ENCODE measurements around the gene IFI27. TPM values are rescaled to one million over a fixed set of nuclear protein-coding genes. Genes with fewer than 3 reads are reported as not detected.

Gene IFI27
- total and polyA plus RNA-seq, 2 of the 8 experiments (the other 6 are each of a cell fraction or from before 2014, with no cell fraction given) = 0.76 to 2.2 TPM

DNA sequence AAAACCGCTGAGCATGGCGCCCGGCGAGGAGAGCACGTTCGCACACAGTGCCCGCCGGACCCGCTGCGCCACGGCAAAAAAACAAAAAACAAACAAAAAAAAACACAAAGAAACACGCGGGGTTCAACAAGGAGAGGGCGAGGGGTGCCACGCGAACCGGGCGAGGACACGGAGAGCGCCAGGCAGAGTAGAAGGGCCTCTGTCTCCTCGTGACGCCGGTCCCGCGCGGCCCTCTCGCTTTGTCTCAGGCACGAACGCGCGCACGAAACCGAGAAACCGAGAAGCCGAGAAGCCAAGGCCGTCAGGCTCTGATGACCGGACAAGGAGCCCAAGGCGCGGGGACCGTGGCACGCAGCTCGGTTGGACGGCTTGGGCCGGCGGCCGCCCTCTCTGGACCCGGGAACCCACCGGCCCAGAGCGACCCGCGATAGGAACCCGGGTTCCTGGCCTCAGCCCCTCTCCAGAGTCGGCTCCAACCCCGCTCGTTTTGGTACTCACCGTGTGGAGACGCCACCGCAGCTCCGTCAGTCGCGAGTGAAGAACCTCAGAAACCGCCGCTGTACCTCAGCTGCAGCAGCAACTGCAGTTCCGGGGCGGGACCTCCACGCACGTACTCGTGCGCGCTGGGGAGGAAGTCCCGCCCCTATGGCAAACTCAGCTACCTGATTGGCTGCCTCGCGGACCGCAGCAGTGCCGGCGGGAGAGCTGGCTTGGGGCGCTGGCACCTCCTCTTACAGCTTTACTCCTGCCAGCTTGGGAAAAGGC, 29.7 kb upstream of the IFI27 start, which contains the start of the genes DDX24 and IFI27L1 (continued):
- TF ChIP-seq KDM4A (IDR thresholded peaks at IDR 0.05; ENCODE audit: low read depth, low read length, severe bottlenecking) (peak; percentile 79), SIX5 (IDR thresholded peaks at IDR 0.05; ENCODE audit: low read depth, low read length) (no peak), SP1 (IDR thresholded peaks at IDR 0.05; ENCODE audit: low read depth, low read length) (peak; percentile 73), CBX8 (IDR thresholded peaks at IDR 0.05; ENCODE audit: borderline replicate concordance, low read depth, low read length) (no peak), RXRA (IDR thresholded peaks at IDR 0.05; ENCODE audit: insufficient read depth, low read depth, low read length) (no peak), TAF7 (optimal IDR thresholded peaks at IDR 0.05; ENCODE audit: borderline replicate concordance, low read depth, low read length) (no peak), EZH2 (IDR thresholded peaks at IDR 0.05; ENCODE audit: low read depth, low read length, severe bottlenecking) (no peak), TCF12 (IDR thresholded peaks at IDR 0.05; ENCODE audit: low read depth, low read length) (no peak), SIN3A (conservative IDR thresholded peaks at IDR 0.05 in 1 of 2, IDR thresholded peaks at IDR 0.05 in 1 of 2; ENCODE audit: low read depth in 1 of 2, low read length in 2 of 2) (peak in 1 of 2 experiments; percentile 21; a peak in 1 of 4 replicates), POLR2AphosphoS5 (IDR thresholded peaks at IDR 0.05; ENCODE audit: low read depth, low read length) (peak; percentile 54; the same call in 1 of the 2 replicates), JUN (IDR thresholded peaks at IDR 0.05; ENCODE audit: low read depth, low read length) (no peak), RFX5 (IDR thresholded peaks at IDR 0.05; ENCODE audit: borderline replicate concordance, low read depth, low read length) (no peak), SIRT6 (IDR thresholded peaks at IDR 0.05; ENCODE audit: low read length) (no peak), CREB1 (IDR thresholded peaks at IDR 0.05) (peak; percentile 72), POU5F1 (IDR thresholded peaks at IDR 0.05; ENCODE audit: low read depth, low read length) (no peak), NANOG (IDR thresholded peaks at IDR 0.05; ENCODE audit: insufficient read depth, low read depth, low read length, poor library complexity, severe bottlenecking) (no peak), RBBP5 (IDR thresholded peaks at IDR 0.05; ENCODE audit: borderline replicate concordance, low read depth, low read length) (peak; percentile 79), NRF1 (IDR thresholded peaks at IDR 0.05; ENCODE audit: low read depth, low read length) (no peak)
- TF ChIP-seq, protein P1, sequence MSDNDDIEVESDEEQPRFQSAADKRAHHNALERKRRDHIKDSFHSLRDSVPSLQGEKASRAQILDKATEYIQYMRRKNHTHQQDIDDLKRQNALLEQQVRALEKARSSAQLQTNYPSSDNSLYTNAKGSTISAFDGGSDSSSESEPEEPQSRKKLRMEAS (IDR thresholded peaks at IDR 0.05) = peak; percentile 59; the same call in 1 of the 2 replicates
- TF ChIP-seq, protein P2, sequence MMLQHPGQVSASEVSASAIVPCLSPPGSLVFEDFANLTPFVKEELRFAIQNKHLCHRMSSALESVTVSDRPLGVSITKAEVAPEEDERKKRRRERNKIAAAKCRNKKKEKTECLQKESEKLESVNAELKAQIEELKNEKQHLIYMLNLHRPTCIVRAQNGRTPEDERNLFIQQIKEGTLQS (IDR thresholded peaks at IDR 0.05; ENCODE audit: insufficient read depth, low read depth, low read length) = no peak
- TF ChIP-seq, protein P3, sequence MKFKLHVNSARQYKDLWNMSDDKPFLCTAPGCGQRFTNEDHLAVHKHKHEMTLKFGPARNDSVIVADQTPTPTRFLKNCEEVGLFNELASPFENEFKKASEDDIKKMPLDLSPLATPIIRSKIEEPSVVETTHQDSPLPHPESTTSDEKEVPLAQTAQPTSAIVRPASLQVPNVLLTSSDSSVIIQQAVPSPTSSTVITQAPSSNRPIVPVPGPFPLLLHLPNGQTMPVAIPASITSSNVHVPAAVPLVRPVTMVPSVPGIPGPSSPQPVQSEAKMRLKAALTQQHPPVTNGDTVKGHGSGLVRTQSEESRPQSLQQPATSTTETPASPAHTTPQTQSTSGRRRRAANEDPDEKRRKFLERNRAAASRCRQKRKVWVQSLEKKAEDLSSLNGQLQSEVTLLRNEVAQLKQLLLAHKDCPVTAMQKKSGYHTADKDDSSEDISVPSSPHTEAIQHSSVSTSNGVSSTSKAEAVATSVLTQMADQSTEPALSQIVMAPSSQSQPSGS (IDR thresholded peaks at IDR 0.05; ENCODE audit: low read length) = no peak
